Mucosa of gallbladder (tissue), 1 donor: Measurements from ENCODE around the gene FRYL. TPM values are rescaled to one million over a fixed set of nuclear protein-coding genes. Genes with fewer than 3 reads are reported as not detected.
A peak's percentile ranks its signal among the peaks of the same experiment; 100 is the strongest.
"Not testable (repeated sequence)": the region's sequence is repeated elsewhere in the genome, so short reads cannot be mapped to it uniquely, and the experiment has no call there.

Source experiments
- DNase-seq: peaks from one replicate; pipeline ENCODE4 v3.0.0-alpha.2; 2020; ENCODE audit warnings: low spot score
- total RNA-seq: library from RNA; stranded (reverse); gene quantifications from one replicate; pipeline ENCODE4 v1.2.1, GENCODE V29; 2021
- donor health status: DM: no; HTN: no; CAD: no.

Gene FRYL
- 54.1 TPM for total RNA-seq

DNA sequence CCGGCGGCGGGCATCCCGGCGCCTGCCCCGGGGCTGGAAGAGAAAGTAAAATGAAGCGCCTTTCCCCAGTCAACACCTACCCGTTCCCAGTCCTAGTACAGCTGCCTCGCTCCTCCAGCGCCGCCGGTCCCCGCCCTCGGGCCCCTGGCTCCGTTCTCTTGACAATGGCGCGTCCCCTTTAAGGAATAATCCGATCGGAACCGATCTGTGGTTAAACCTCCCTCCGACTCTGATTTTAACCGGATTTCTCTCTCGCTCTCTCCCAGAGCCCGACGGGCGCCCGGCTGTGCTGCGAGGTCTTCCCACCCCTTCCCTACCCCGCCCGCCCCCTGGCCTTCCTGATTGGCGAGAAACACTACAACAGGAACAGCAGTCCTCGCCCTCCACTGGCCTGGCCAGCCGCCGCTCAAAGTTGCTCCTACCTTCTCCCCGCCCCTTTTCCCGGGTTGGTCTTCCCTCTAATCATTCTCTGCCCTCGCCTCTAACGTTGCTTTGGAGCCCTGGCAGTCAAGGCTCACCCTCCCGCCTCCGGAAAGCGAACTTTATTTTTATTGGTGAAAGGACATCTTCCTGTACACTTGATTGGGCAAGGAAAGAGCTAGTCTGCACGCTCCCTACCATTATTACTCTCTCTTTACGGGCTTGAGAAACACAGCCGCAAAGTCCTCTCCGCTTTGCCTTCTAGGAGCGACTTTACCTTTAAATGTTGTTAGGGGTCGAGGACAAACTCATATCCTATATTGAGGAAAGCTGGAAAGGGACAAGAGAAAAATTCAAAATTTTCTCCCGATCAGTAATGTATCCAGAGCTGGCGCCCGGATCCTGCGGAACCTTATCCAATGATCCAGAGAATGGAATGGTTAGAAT, at the start of gene FRYL:
TSS of gene FRYL (minus strand) at position 282 of the 867 bp plus-strand sequence. CDS start 145,869 bp downstream, outside the sequence.
- DNase-seq: peak; percentile 100

DNA sequence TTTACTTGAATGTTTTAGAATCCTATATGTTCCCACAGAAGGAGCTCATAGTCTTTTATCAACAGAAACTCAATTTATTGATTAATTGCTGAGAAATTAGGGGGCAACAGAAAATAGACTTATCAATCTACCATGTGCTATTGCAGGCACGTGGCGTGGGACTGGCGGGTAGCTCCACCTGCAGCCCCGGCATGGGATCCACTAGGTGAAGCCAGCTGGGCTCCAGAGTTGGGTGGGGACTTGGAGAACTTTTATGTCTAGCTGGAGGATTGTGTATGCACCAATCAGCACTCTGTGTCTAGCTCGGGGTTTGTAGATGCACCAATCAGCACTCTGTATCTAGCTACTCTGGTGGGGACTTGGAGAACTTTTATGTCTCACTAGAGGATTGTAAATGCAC, 47.5 kb upstream of the FRYL start:
- DNase-seq: no peak

DNA sequence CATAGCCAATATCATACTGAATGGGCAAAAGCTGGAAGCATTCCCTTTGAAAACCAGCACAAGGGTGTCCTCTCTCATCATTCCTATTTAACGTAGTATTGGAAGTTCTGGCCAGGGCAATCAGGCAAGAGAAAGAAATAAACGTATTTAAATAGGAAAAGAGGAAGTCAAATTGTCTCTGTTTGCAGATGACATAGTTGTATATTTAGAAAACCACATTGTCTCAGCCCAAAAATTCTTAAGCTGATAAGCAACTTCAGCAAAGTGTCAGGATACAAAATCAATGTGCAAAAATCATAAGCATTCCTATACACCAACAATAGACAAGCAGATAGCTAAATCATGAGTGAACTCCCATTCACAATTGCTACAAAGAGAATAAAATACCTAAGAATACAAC, 41.4 kb upstream of the FRYL start:
- not testable (repeated sequence) for DNase-seq

GRCh38 chr4:48816971-48817370, 36.9 kb upstream of the FRYL start:
- no peak for DNase-seq

DNA sequence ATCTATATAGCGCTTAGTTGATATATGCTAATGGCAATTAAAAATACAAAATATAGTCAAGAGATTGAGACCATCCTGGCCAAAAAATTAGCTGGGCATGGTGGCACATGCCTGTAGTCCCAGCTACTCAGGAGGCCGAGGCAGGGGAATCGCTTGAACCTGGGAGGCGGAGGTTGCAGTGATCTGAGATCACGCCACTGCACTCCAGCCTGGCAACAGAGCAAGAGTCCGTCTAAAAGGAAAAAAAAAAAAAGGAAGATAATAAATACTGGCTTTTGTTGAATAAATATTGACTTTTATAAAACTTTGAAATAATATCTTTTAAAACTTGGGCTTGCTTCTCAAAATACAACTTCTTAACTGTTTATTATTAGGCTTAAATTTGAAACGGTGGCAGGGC, 36.2 kb upstream of the FRYL start:
- DNase-seq: not testable (repeated sequence)

DNA sequence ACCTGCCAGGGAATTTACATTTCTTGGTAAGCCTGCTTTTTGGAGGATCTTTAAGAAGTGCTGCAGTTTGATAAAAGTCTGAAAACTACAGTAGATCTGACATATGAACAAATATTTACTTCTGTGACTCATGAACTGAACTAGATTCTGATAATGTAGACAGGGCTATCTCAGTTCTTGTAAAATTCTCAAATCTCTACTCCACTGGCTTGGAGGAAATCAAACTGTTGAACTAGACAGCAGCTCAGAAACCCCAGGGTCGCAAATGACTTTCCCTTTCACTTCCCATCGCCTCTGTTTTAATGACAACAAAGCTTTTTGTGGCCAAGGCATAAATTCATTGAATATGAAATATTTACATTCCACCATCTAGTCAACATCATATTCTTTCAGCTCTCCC, 35.4 kb upstream of the FRYL start:
- no peak for DNase-seq

DNA sequence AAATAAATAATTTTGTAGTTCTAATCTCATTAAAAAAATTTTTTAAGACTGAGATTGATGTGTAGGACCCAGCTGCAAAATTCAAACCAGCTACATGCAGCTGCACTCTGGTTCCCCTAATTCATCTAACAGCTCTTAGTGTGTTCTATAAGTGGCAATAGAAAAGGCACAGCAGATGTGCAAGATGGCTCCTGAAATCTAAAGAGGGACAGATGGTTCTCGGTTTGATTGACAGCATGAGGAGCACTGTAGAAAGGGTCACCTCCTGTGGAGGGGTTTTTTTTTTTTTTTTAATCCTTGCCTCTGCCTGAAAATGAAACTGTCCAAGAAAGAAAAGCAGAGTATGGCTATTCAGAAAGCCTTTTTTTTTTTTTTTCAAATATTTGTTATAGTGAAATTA, 33.9 kb upstream of the FRYL start:
- DNase-seq: no peak

GRCh38 chr4:48812866-48813265, 32.8 kb upstream of the FRYL start:
- DNase-seq: no peak

DNA sequence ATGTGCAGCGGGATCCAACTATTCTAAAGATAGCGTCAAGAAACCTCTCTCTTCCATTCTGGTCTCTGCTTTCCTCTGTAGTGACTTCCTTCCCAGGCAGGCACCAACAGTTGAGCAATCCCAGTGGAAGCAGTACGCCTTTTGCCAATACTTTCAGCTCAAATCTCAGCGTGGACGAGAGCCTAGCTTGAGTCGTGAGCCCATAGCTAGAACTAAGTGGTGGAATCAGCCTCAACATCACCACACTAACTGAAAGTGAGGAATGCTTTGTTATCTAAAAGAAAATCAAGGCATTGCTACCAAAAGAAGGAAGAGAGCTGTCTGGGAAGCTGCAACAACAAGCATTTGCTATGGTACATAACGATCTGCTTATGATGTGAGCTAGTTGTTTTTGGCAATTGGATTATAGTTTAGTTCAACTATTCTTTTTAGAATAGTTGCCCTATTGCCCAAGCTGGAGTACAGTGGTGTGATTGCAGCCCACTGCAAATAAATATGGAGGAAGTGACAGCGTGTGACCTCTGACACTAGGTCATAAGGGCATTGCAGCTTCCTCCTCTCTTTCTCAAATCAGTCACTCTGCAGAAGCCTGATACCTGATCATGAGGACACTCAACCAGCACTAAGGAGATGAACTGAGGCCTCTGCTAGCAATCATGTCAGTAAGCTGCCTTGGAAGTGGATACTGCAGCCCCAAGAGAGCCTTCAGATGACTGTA, 24.7 kb upstream of the FRYL start:
- DNase-seq: no peak

DNA sequence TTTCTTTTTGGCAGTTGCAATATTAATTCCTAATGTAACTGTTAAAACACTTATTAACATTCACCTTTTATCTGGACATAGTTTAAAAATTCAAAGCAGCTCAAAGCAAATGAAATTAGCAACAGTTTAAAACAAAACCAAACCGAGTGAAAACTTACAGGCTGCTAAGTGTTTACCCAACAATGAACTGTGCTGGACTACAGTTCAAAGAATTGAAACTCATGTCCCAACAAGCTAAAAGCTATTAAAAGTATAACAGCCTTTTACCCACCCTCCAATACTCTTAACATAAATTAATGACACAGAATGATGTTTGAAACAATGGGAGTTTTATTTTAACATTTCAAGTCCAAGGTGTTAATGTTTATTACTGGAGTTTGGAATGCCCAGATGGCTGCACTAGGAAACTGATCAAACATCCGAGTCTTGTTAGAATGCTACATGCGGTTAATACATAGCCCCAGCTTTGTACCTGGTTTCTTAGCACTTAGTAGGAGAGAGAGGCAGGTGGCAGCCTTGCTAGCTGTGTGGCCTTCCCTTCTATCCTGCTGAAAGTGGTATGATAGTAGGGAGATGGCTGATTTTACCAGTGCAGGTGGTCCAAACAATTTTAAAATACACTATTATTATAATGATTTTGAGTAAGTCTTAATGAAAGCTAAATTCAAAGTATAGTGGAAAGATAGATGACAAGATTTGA, 21.1 kb upstream of the FRYL start:
- DNase-seq: no peak

GRCh38 chr4:48800155-48800554, 20.1 kb upstream of the FRYL start:
- DNase-seq: not testable (repeated sequence)

DNA sequence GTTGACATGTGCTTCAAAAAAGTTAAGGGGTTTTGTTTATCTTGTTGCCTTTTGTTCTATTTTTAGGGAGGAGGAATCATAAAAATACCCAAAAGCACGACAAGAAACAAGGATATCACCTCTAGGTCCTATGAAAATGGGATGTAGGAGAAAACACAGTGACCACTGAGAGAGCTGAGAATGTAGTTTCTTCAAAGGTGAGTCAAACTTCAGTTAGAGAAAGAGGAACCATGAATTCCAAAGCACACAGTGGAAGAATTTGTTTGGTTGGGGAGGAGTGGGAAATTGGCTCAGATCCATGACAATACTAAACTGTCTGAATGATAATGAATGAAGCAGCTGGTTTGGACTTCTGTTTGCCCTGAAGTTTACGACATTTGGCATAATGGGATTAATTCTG, 19.1 kb upstream of the FRYL start:
- no peak for DNase-seq

DNA sequence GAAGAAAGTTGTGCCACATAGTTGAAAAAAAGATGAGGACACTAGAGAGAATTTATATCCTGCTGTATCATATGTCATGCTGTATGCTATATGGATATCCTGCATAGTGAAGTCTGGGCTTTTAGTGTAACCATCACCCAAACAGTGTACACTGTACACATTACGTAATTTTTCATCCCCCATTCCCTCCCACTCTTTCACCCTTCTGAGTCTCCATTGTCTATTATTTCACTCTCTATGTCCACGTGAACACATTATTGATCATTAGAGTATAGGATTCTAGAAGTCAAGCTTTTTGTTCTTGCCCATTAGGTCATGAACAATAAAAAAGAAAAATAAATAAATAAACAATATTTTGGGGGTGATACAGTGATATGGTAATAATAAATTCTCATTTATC, 18.0 kb upstream of the FRYL start:
- no peak for DNase-seq

DNA sequence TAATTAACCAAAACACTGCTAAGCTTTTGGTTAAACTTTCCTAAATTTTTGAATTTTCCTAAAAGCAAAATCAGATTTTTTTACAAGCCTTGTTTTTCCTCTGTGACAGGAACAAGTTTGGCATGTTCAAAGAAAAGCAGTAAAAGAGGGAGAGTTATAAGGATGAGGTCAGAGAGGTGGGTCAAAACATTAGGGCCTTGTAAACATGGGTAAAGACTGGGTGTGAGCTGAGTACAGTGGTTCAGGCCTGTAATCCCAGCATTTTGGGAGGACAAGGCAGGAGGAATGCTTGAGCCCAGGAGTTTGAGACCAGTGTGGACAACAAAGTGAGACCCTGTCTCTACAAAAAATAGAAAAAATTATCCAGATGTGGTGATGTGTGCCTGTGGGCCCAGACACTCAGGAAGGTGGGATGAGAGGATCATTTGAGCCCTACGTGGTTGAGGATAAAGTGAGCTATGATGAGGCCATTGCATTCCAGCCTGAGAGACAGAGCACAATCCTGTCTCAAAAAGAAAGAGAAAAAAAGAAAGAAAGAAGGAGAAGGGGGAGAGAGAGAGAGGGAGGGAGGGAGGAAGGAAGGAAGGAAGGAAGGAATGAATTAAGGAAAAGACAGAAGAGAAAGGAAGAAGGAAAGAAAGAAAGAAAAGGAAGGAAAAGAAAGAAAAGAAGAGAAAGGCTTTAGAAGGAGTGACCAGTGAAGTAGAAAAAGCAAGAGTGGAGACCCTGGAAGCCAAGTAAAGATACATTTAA, 17.0 kb upstream of the FRYL start:
- no peak for DNase-seq

DNA sequence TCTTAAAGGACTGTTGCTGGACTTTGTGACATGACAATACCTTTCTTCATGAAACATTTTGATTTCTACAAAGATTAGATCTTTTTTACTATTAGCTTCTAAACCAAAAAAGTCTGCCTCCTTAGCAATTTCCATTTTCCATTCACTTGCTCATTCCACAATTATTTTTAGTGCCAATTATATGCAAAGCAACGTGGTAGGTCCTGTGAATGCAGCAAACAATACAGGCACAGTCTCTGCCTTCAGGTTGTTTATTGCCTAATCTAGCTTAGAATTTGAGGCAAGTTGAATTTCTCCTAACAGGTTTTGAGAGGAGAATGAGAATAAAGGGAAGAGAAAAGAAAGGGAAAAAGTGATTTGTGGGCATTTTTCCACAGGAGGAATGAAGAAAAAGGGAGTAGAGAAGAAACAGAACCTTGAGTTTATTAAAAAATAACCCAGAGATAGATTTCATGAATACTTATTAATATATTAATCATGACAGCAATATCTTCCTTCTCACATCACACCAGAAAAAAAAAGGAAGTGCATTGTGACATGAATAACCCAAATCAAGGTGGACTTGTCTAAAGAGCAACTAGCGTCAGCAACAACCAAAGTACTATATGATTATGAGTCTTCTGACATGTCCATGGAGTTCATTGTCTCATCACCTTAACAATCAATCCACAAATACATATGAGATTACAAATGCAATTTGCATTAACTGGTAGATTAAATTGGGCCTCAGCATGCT, 16.3 kb upstream of the FRYL start:
- DNase-seq: no peak

DNA sequence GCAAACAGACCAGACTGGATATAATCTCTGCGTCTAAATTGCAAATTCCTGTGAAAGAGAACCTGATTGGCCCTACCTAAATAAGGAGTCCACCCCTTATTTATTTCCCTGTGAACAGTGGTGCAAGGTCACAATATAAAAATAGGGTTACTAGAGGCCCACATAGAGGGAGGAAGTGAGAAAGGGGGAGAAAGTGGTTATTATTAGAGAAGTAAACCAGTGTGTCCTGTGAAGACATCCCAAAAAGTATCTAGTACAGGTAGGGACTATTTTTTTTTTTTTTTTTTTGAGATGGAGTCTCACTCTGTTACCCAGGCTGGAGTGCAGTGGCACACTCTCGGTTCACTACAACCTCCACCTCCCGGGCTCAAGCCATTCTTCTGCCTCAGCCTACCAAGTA, 15.0 kb upstream of the FRYL start:
- no peak for DNase-seq

DNA sequence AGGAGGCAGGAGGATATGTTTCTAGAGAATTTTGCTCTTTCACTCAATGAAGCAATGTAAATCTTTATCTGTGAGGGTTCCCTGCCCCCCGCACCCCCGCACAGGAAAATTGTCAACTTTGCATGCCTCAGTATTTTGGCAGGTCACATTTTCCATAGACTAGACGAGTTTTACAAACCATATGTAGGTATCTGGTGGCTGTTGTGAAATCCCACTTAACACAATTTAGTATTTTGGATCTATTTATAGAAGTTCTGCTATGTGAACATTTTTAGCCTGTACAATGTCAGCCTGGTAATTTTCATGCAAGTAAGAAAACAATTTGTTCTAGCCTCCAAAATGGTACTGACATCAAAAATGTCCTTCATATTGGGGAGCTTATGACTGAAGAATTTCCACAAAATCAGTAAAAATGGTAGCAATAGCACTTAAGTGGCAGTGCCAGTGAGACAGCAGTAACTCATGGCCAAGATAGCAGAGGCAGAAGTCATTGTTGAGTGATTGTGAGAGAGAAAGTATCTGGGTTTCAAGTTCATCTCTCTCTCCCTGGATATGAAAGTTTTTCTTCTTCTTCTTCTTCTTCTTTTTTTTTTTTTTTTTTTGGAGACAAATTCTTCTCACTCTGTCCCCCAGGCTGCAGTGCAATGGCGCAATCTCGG, 12.4 kb upstream of the FRYL start:
- no peak for DNase-seq

GRCh38 chr4:48791313-48791712, 11.2 kb upstream of the FRYL start:
- DNase-seq: no peak

DNA sequence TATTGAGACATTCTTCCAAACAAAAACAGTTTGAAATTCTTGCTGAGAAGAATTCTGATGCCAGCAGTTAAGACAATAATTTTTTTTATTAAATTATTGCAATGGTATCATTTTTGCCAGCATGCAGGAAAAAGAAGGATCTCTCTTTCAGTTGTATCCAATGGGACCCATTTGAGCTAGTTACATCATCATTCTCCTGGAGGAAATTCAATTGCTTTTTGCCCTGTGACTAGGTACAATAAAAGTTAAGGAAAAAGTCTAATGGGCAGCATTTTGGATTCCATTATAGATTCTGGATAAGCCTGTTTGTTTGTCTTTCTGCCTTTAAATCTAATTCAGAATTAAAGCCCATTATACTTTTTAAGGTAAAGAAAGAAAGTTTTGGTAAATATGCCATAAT, 10.5 kb upstream of the FRYL start:
- DNase-seq: no peak

GRCh38 chr4:48787056-48787455, 7.0 kb upstream of the FRYL start:
- no peak for DNase-seq

DNA sequence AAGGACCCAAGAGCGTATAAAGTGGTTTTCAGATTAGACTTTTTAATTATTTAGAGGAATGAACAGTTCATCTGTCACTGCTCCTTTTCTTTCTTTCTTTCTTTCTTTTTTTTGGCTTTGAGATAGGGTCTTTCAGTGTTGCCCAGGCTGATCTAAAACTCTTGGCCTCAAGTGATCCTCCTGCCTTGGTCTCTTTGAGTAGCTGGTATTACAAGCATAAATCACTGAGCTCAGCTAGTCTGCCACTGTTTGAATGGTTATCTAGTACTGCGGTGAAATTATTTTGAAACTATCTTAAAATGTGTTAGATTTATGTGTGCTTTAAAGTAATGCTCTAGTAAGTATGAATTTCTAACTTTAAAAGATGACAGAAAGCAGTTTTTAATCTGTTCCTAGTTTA, 6.5 kb upstream of the FRYL start:
- no peak for DNase-seq
